Measurements from ENCODE around the gene PXYLP1. TPM values are rescaled to one million over a fixed set of nuclear protein-coding genes. Genes with fewer than 3 reads are reported as not detected.
A peak's percentile ranks its signal among the peaks of the same experiment; 100 is the strongest.
"Not testable (repeated sequence)": the region's sequence is repeated elsewhere in the genome, so short reads cannot be mapped to it uniquely, and the experiment has no call there.

PXYLP1 gene
- total RNA-seq, result 10.8 TPM
- long read RNA-seq, transcript PXYLP1-201 (6 exons, 3,281 nt), result major isoform, 15 of 24 reads
- long read RNA-seq, partial matches to known transcripts, result 2 of 24 reads
- long read RNA-seq, other reads (novel, unspliced or antisense), result 7 of 24 reads

GRCh38 chr3:141231101-141231951 lies at the start of gene PXYLP1:
TSS of gene PXYLP1 (plus strand) at chr3:141231825. CDS start at chr3:141260176, 28,351 bp downstream.
- peak; percentile 97 for DNase-seq
- intact Hi-C loops (cut with DNase I), result loop anchor here (5.0 to 10.0 kb wide), 2 partner anchors 46 to 223 kb away; no protein-coding TSS in a partner anchor
- ATAC-seq (ENCODE audit: poor library complexity), result peak; percentile 97

DNA sequence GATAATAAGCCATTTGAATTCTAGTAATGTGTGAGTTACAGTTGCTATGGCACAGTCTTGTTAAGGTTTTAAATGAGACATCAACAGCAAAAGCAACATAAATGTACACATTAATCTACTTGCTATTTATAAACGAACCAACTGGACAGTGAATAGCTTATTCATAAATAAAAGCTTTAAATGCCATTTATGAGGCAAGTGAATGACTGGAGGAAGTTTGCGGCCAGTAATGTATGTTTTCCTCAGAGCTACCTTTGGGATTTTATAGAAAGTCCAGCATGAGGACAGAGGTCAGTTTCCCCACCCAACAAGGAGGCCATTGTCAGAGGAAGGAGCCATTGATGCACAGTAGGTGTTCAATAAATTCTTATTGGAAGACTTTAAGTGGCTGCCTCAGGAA lies 48.0 kb upstream of the PXYLP1 start:
- intact Hi-C loops (cut with DNase I), result loop anchor here (10.0 kb wide), 1 partner anchor 289 kb away; no protein-coding TSS in a partner anchor
- DNase-seq (no peak), ATAC-seq (ENCODE audit: poor library complexity) (no peak)

DNA sequence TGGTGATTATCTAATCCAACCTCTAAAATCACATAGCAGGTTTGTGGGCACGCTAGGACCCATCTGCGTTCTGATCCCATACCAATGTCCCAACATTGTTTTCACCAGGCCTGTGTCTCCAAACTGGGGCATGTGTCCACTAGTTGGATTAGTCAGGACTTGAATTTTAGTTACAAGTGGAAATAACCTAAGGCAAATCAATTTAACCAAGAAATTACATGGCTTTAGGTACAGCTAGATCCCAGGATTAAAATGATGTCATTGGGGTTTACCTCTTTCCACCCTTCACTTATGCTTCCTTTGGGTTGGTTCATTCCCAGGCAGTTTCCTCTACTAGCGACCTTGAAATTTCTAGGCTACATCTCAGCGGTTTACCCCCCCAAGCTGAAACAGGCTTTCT lies 47.2 kb upstream of the PXYLP1 start:
- intact Hi-C loops (cut with DNase I), result loop anchor here (10.0 kb wide), 1 partner anchor 290 kb away; no protein-coding TSS in a partner anchor
- DNase-seq (no peak), ATAC-seq (ENCODE audit: poor library complexity) (no peak)

- ATAC-seq (ENCODE audit: poor library complexity) (no peak), DNase-seq (no peak)
- intact Hi-C loops (cut with DNase I), result loop anchor here (2.0 kb wide), 1 partner anchor 190 kb away; no protein-coding TSS in a partner anchor
These were observed 40.4 kb upstream of the PXYLP1 start for GRCh38 chr3:141191097-141191749.

DNA sequence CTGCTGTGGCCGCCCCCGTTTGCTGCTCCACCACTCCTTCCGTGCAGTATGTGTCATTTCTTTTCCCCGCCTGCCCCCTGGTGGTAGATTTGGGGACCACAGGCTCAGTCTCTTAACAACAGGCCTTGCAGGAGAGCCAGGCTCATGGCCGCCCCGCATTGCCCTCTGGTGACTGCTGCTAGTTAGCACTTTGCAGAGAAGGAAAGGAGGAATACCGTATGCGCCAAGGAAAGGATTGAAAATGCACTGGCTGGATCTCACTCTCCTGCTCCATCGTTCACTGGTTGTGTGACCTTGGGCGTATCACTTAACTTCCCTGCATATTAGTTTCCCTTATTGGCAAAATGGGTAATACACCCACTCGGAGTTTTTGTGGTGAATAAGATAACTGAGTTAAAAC lies 39.3 kb upstream of the PXYLP1 start:
- intact Hi-C loops (cut with DNase I), result no loop called here
- DNase-seq, result peak; percentile 99

DNA sequence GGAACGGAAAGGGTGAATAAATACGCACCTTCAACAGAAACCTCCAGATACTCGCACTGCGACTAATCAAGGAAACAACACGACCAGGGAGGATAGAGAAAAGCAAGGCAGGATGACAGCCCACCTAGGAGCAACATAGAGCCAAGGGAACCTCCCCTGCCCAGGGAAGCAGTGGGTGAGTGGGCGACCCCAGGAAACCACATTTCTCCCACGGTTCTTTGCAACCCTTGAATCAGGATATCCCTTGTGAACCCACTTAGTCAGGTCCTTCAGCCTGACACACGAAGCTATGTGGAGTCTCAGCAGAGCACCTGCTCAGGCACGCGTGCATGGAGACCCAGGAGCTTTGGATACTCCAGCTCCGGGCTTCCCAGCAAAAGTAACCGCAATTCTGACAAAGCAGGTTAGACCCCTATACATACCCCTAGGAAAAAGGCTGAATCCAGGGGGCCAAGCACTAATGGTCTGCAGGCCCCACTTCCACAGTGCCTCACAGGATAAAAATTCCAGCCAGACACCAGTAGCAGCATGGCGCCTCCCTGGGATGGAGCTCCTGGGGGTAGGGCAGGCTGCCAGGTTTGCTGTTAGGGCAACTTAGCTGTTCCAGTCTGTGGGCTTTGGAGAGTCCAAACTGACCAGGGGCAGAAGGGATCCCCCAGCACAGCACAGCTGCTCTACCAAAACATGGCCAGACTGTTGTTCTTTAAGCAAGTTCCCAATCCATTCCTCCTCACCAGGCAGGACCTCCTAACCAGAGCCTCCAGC lies 38.4 kb upstream of the PXYLP1 start:
- ATAC-seq (ENCODE audit: poor library complexity), result no peak
- no peak for DNase-seq
- intact Hi-C loops (cut with DNase I), result no loop called here

More for the DNA sequence above, 39.3 kb upstream of the PXYLP1 start:
- ATAC-seq (ENCODE audit: poor library complexity), result peak; percentile 100

DNA sequence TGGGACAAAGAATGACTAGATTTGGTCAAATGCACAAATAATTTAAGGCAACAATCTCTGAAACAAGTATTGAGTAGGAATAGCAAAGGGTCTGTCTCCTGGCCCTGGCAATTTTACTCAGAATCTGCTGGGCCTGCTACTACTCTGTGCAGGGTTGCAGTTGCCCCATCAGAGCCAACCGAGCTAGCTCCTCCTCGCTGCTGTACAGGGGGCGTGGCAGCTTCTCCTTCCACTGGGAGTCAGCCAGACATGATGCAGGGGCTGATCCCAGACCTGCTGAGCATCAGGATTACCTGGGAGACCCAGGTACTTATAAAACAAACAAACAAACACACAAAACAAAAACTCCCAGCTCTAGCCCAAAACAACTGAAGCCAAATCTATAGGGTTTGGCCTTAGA lies 30.5 kb upstream of the PXYLP1 start:
- DNase-seq (no peak), ATAC-seq (ENCODE audit: poor library complexity) (no peak)
- intact Hi-C loops (cut with DNase I), result no loop called here

GRCh38 chr3:141202682-141203081 lies 28.9 kb upstream of the PXYLP1 start:
- intact Hi-C loops (cut with DNase I), result no loop called here
- ATAC-seq (ENCODE audit: poor library complexity) (no peak), DNase-seq (no peak)

GRCh38 chr3:141203866-141204265 lies 27.8 kb upstream of the PXYLP1 start:
- DNase-seq, result no peak
- no peak for ATAC-seq (ENCODE audit: poor library complexity)
- intact Hi-C loops (cut with DNase I), result no loop called here

- no peak for DNase-seq
- no peak for ATAC-seq (ENCODE audit: poor library complexity)
- intact Hi-C loops (cut with DNase I), result no loop called here
These were observed 27.3 kb upstream of the PXYLP1 start for GRCh38 chr3:141204343-141204742.

DNA sequence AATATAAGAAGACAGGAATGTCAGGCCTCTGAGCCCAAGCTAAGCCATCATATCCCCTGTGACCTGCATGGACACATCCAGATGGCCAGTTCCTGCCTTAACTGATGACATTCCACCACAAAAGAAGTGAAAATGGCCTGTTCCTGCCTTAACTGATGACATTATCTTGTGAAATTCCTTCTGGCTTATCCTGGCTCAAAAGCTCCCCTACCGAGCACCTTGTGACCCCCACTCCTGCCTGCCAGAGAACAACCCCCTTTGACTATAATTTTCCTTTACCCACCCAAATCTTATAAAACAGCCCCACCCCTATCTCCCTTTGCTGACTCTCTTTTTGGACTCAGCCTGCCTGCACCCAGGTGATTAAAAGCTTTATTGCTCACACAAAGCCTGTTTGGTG lies 20.3 kb upstream of the PXYLP1 start:
- intact Hi-C loops (cut with DNase I); ATAC-seq (ENCODE audit: poor library complexity); DNase-seq: not testable (repeated sequence)

DNA sequence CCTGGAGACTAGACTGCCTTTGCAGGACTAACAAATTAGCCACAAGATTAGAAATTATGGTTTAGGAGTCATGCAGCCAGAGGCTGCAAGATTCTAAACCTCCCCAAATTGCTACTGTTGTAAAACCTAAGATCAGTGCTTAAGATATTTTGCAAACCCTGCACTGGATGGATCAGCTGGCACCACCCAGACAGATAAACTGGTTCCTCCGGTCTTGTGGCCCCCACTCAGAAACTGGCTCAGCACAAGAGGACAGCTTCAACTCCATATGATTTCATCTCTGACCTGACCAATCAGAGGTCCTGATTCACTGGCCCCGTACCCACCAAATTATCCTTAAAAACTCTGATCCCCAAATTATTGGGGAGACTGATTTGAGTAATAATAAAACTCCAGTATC lies 19.5 kb upstream of the PXYLP1 start:
- intact Hi-C loops (cut with DNase I), result no loop called here
- ATAC-seq (ENCODE audit: poor library complexity), result no peak

DNA sequence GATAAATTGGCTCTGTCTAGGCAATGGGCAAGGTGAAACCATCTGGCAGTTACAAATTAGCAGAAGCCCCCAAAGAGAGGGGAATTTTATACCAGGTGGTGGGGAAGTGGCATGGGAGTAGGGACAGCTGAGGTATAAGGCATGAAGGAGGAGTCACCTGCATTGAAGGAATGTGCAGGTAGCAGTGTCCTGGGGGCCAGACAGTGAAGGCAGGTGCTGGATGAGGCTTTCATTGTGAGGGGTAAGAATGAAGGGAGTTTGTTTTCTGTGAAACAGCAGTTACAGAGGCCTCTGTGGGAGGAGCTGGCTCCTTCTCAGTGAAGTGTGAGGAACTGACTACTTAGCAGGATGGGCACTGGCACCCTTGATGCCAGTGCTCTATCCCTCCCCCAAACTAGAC lies 19.1 kb upstream of the PXYLP1 start:
- ATAC-seq (ENCODE audit: poor library complexity) (no peak), DNase-seq (no peak)
- intact Hi-C loops (cut with DNase I), result no loop called here

More for the DNA sequence above, 19.5 kb upstream of the PXYLP1 start:
- no peak for DNase-seq

GRCh38 chr3:141216975-141217374 lies 14.7 kb upstream of the PXYLP1 start:
- ATAC-seq (ENCODE audit: poor library complexity), result peak; percentile 8
- intact Hi-C loops (cut with DNase I), result no loop called here

GRCh38 chr3:141217389-141217788 lies 14.2 kb upstream of the PXYLP1 start:
- no peak for DNase-seq
- intact Hi-C loops (cut with DNase I), result no loop called here
- ATAC-seq (ENCODE audit: poor library complexity), result no peak

More at GRCh38 chr3:141216975-141217374, 14.7 kb upstream of the PXYLP1 start:
- no peak for DNase-seq

DNA sequence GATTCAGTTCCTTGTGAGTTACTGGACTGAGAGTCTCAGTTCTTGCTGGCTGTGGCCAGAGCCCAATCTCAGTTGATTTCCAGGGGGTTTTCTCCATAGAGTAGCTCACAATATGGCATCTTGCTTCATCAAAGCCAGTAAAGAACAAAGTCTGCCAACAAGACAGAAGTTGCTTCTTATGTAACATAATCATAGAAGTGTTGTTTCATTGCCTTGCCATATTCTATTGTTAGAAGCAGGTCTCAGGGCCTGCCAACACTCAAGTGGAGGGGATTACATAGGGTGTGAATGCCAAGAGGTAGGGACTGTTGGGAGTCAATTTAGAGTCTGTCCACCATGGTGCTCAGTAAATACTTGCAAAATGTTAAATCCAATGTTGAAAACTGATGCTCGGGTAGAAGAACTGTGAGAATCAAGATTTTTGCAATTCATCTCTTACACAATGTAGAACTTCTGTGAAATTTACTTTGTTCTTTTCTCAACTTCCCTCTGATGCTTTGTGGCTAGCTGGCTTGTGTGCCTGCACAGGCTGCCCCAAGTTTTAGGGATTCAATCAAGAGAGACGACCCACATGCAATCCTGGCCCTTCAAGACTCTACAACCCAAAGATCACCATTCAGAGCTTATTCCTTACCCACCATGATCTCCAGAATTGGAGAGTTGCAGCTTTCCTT lies 13.3 kb upstream of the PXYLP1 start:
- peak; percentile 88 for ATAC-seq (ENCODE audit: poor library complexity)

DNA sequence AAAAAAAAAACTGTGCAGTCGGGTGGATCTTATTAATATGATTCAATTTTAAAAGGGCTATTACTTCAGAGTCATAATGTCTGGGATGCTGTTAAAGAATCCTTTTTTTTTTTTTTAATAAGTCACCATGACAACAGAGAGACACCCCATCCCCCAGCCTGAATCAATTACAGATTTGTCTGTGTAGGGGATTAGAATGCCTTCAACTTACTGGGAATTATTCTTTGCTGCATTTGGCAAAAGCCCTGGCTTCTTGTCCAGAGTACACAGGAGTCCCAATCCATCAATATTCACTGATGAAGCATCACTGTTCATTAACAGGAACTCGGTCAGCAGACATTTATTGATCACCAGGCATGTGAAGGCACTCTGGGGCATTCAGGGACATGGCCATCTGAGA lies 12.7 kb upstream of the PXYLP1 start:
- ATAC-seq (ENCODE audit: poor library complexity), result no peak

More for the DNA sequence above, 13.3 kb upstream of the PXYLP1 start:
- intact Hi-C loops (cut with DNase I), result no loop called here
- no peak for DNase-seq

GRCh38 chr3:141223673-141224166 lies 7.9 kb upstream of the PXYLP1 start:
- DNase-seq (no peak), ATAC-seq (ENCODE audit: poor library complexity) (no peak)
- intact Hi-C loops (cut with DNase I), result no loop called here

More for the DNA sequence above, 12.7 kb upstream of the PXYLP1 start:
- DNase-seq, result no peak
- intact Hi-C loops (cut with DNase I), result no loop called here

Data from Right ventricle myocardium superior (tissue), 1 donor.